Sciatic nerve (tissue), 2 donors: ENCODE data around the gene KAZALD1. TPM values are rescaled to one million over a fixed set of nuclear protein-coding genes. Genes with fewer than 3 reads are reported as not detected.

Experiments used
- ATAC-seq: fragments of 200-7000 bp; cut with Tn5 transposase; one replicate; pipeline ENCODE4 v1.9.1; 2020; ENCODE audit warnings: mild to moderate bottlenecking, moderate library complexity
- DNase-seq: peaks from one replicate; pipeline ENCODE4 v3.0.0-alpha.2; 2020; ENCODE audit warnings: low spot score
- intact Hi-C: fragments of 100-400 bp; cut with DNase I; formaldehyde crosslinking; loops from one replicate; pipeline ENCODE4 v1.14.2; 2022
- total RNA-seq: library from RNA; stranded (reverse); fragmentation: NEBNext Ultra II Directional; extraction: Animal tissue kit (Norgen Biotek cat#: 25700); gene quantifications from one replicate; pipeline ENCODE4 v1.2.1, GENCODE V29; 2021
- donor health status: DM: no; HTN: no; CAD: no.
- donor health status: DM: no; HTN: no; CAD: no.

Gene KAZALD1
- total RNA-seq, 1 donor from 2014 or later = 4.7 TPM

GRCh38 chr10:101080933-101081931 is 19.4 kb downstream of the KAZALD1 start:
- DNase-seq (no peak), ATAC-seq (no peak)
- intact Hi-C loops = no loop called here

GRCh38 chr10:101085846-101086245 is 24.1 kb downstream of the KAZALD1 start:
- DNase-seq = no peak

GRCh38 chr10:101087376-101087775 is 25.6 kb downstream of the KAZALD1 start:
- DNase-seq (no peak), ATAC-seq (no peak)
- intact Hi-C loops = no loop called here

More at GRCh38 chr10:101085846-101086245, 24.1 kb downstream of the KAZALD1 start:
- intact Hi-C loops = no loop called here
- no peak for ATAC-seq

- DNase-seq (no peak), ATAC-seq (no peak)
- intact Hi-C loops = no loop called here
Measured at GRCh38 chr10:101087965-101088364, 26.2 kb downstream of the KAZALD1 start.

GRCh38 chr10:101089520-101090299 is 27.9 kb downstream of the KAZALD1 start:
- ATAC-seq = no peak
- intact Hi-C loops = no loop called here
- DNase-seq = no peak

- ATAC-seq (no peak), DNase-seq (no peak)
- intact Hi-C loops = no loop called here
Measured at GRCh38 chr10:101090597-101090996, 28.8 kb downstream of the KAZALD1 start.

- ATAC-seq (no peak), DNase-seq (no peak)
- intact Hi-C loops = no loop called here
Measured at GRCh38 chr10:101091546-101092290, 29.9 kb downstream of the KAZALD1 start.

- DNase-seq (no peak), ATAC-seq (peak; percentile 9)
- intact Hi-C loops = no loop called here
Measured at GRCh38 chr10:101092881-101093354, 31.1 kb downstream of the KAZALD1 start.

- no peak for ATAC-seq
- intact Hi-C loops = no loop called here
- DNase-seq = no peak
Measured at GRCh38 chr10:101094121-101094879, 32.5 kb downstream of the KAZALD1 start.

GRCh38 chr10:101095004-101095403 is 33.2 kb downstream of the KAZALD1 start:
- DNase-seq (no peak), ATAC-seq (no peak)
- intact Hi-C loops = loop anchor here (5.0 kb wide), 1 partner anchor 42 kb away; no protein-coding TSS in a partner anchor

GRCh38 chr10:101095550-101096213 is 33.9 kb downstream of the KAZALD1 start:
- DNase-seq (peak; percentile 71), ATAC-seq (peak; percentile 62)
- intact Hi-C loops = loop anchor here (5.0 kb wide), 1 partner anchor 42 kb away; no protein-coding TSS in a partner anchor

- ATAC-seq = no peak
- no peak for DNase-seq
- intact Hi-C loops = loop anchor here (5.0 kb wide), 1 partner anchor 41 kb away; no protein-coding TSS in a partner anchor
Measured at GRCh38 chr10:101096378-101096777, 34.6 kb downstream of the KAZALD1 start.

- ATAC-seq (no peak), DNase-seq (no peak)
- intact Hi-C loops = loop anchor here (5.0 kb wide), 1 partner anchor 39 kb away; no protein-coding TSS in a partner anchor
Measured at GRCh38 chr10:101097881-101098280, 36.1 kb downstream of the KAZALD1 start.

- DNase-seq = no peak
- ATAC-seq = no peak
- intact Hi-C loops = loop anchor here (5.0 kb wide), 1 partner anchor 37 kb away; no protein-coding TSS in a partner anchor
Measured at GRCh38 chr10:101099901-101100300, 38.1 kb downstream of the KAZALD1 start.

GRCh38 chr10:101101372-101101881 is 39.6 kb downstream of the KAZALD1 start:
- intact Hi-C loops = no loop called here
- no peak for ATAC-seq
- DNase-seq = no peak

- intact Hi-C loops = no loop called here
- DNase-seq = no peak
- ATAC-seq = no peak
Measured at GRCh38 chr10:101103430-101103829, 41.6 kb downstream of the KAZALD1 start.

- DNase-seq (no peak), ATAC-seq (no peak)
- intact Hi-C loops = no loop called here
Measured at GRCh38 chr10:101106351-101106750, 44.6 kb downstream of the KAZALD1 start.
